Karpas-422 (cell line): Measurements from ENCODE around the gene MGMT. TPM values are rescaled to one million over a fixed set of nuclear protein-coding genes. Genes with fewer than 3 reads are reported as not detected.

Experiments used
- DNase-seq: peaks from one replicate; pipeline ENCODE4 v3.0.0-alpha.2; 2015
- H2AFZ ChIP-seq: fragments of 200-600 bp; sonication (generic); 2 replicates; pipeline ENCODE4 v1.6.1; 2014; ENCODE audit warnings: antibody characterized with exemption, low read length, mixed read lengths
- H3K27ac ChIP-seq: fragments of 200-600 bp; sonication (generic); 2 replicates; pipeline ENCODE4 v1.5.1; 2014; ENCODE audit warnings: mild to moderate bottlenecking, low read length, moderate library complexity
- H3K27me3 ChIP-seq: fragments of 200-600 bp; sonication (generic); 2 replicates; pipeline ENCODE4 v1.6.1; 2014; ENCODE audit warnings: low read length, mixed read lengths
- H3K36me3 ChIP-seq: fragments of 200-600 bp; sonication (generic); 2 replicates; pipeline ENCODE4 v1.6.1; 2014; ENCODE audit warnings: low read length, mixed read lengths; ENCODE audit not compliant: insufficient read depth
- H3K4me1 ChIP-seq: fragments of 200-600 bp; sonication (generic); 2 replicates; pipeline ENCODE4 v1.6.1; 2014; ENCODE audit warnings: mild to moderate bottlenecking, low read length, mixed read lengths
- H3K4me2 ChIP-seq: fragments of 200-600 bp; sonication (generic); 2 replicates; pipeline ENCODE4 v1.6.1; 2014; ENCODE audit warnings: low read length, low read depth, mild to moderate bottlenecking; ENCODE audit not compliant: poor library complexity, severe bottlenecking
- H3K4me3 ChIP-seq: fragments of 200-600 bp; sonication (generic); 2 replicates; pipeline ENCODE4 v1.5.1; 2014; ENCODE audit warnings: mild to moderate bottlenecking, antibody characterized with exemption, low read length, mixed read lengths
- H3K79me2 ChIP-seq: fragments of 200-600 bp; sonication (generic); 2 replicates; pipeline ENCODE4 v1.6.1; 2014; ENCODE audit warnings: mild to moderate bottlenecking, low read length, mixed read lengths
- H3K9ac ChIP-seq: fragments of 200-600 bp; sonication (generic); 2 replicates; pipeline ENCODE4 v1.6.0; 2014; ENCODE audit warnings: low read length
- H3K9me2 ChIP-seq: fragments of 200-600 bp; sonication (generic), shearing (Covaris generic); replicated peaks from 2 replicates; pipeline ENCODE4 v1.6.0; 2014; ENCODE audit warnings: mild to moderate bottlenecking, low read length, moderate library complexity; ENCODE audit not compliant: insufficient read depth
- H3K9me3 ChIP-seq: fragments of 300-700, 200-600 bp; sonication (generic); 2 replicates; pipeline ENCODE4 v1.6.1; 2014; ENCODE audit warnings: low read length, mixed read lengths
- H4K20me1 ChIP-seq: fragments of 200-600 bp; sonication (generic); 2 replicates; pipeline ENCODE4 v1.6.1; 2014; ENCODE audit warnings: mild to moderate bottlenecking, antibody characterized with exemption, low read length, low read depth; ENCODE audit not compliant: insufficient read depth
- total RNA-seq: library from RNA; depleted of rRNA; stranded (reverse); fragments of >200 nt; shearing (Covaris generic); gene quantifications from 2 replicates; pipeline ENCODE4 v1.2.3, GENCODE V29; 2014; ENCODE audit warnings: low replicate concordance

MGMT gene
- total RNA-seq, 1 experiment from 2014 or later: 22.5 TPM

- Histone ChIP-seq H3K27me3 (no peaks in the 10 kb centered on the region), H4K20me1 (no peaks in the 10 kb centered on the region), H3K4me1 (no peaks in the 10 kb centered on the region), H3K79me2 (no peaks in the 10 kb centered on the region), H3K9me3 (peaks cover 9% of the 10 kb centered on the region; the same call in 1 of the 2 replicates), H3K4me3 (no peak overlapping the region), H3K27ac (no peak overlapping the region), H3K4me2 (no peak overlapping the region), H3K36me3 (no peaks in the 10 kb centered on the region), H2AFZ (no peak overlapping the region), H3K9me2 (no peaks in the 10 kb centered on the region), H3K9ac (no peak overlapping the region)
- DNase-seq: no peak
Observed at GRCh38 chr10:129689671-129690071, 222.6 kb downstream of the MGMT start.

GRCh38 chr10:129690248-129691070, 223.4 kb downstream of the MGMT start:
- Histone ChIP-seq H3K27ac (no peak overlapping the region), H2AFZ (no peak overlapping the region)

GRCh38 chr10:129692695-129693094, 225.7 kb downstream of the MGMT start:
- Histone ChIP-seq H3K4me2 (no peak overlapping the region), H3K9me3 (peaks cover 14% of the 10 kb centered on the region; the same call in 1 of the 2 replicates), H3K27ac (no peak overlapping the region), H3K4me1 (no peaks in the 10 kb centered on the region), H3K79me2 (no peaks in the 10 kb centered on the region), H3K36me3 (no peaks in the 10 kb centered on the region), H3K9ac (no peak overlapping the region), H3K9me2 (no peaks in the 10 kb centered on the region), H4K20me1 (no peaks in the 10 kb centered on the region), H3K27me3 (no peaks in the 10 kb centered on the region), H3K4me3 (no peak overlapping the region), H2AFZ (no peak overlapping the region)
- no peak for DNase-seq

More at GRCh38 chr10:129690248-129691070, 223.4 kb downstream of the MGMT start:
- no peaks in the 10 kb centered on the region for H3K4me1 ChIP-seq
- no peaks in the 10 kb centered on the region for H3K79me2 ChIP-seq
- H3K27me3 ChIP-seq: no peaks in the 10 kb centered on the region
- H4K20me1 ChIP-seq: no peaks in the 10 kb centered on the region
- H3K36me3 ChIP-seq: no peaks in the 10 kb centered on the region
- no peak overlapping the region for H3K4me3 ChIP-seq
- H3K9me2 ChIP-seq: no peaks in the 10 kb centered on the region
- H3K9ac ChIP-seq: no peak overlapping the region
- DNase-seq: no peak
- no peak overlapping the region for H3K4me2 ChIP-seq
- peaks cover 9% of the 10 kb centered on the region; the same call in 1 of the 2 replicates for H3K9me3 ChIP-seq

GRCh38 chr10:129693382-129693781, 226.3 kb downstream of the MGMT start:
- no peaks in the 10 kb centered on the region for H3K79me2 ChIP-seq
- H3K27ac ChIP-seq: no peak overlapping the region

GRCh38 chr10:129694184-129694583, 227.1 kb downstream of the MGMT start:
- DNase-seq: no peak
- Histone ChIP-seq H2AFZ (no peak overlapping the region), H3K9ac (no peak overlapping the region), H3K9me2 (no peaks in the 10 kb centered on the region), H3K4me1 (no peaks in the 10 kb centered on the region), H3K27ac (no peak overlapping the region), H4K20me1 (no peaks in the 10 kb centered on the region), H3K79me2 (no peaks in the 10 kb centered on the region), H3K4me3 (no peak overlapping the region), H3K9me3 (peaks cover 20% of the 10 kb centered on the region), H3K4me2 (no peak overlapping the region), H3K27me3 (no peaks in the 10 kb centered on the region), H3K36me3 (no peaks in the 10 kb centered on the region)

More at GRCh38 chr10:129693382-129693781, 226.3 kb downstream of the MGMT start:
- Histone ChIP-seq H3K36me3 (no peaks in the 10 kb centered on the region), H3K4me1 (no peaks in the 10 kb centered on the region), H3K27me3 (no peaks in the 10 kb centered on the region), H4K20me1 (no peaks in the 10 kb centered on the region), H3K9me2 (no peaks in the 10 kb centered on the region), H3K4me3 (no peak overlapping the region), H3K9me3 (peaks cover 18% of the 10 kb centered on the region), H3K9ac (no peak overlapping the region), H2AFZ (no peak overlapping the region), H3K4me2 (no peak overlapping the region)
- DNase-seq: no peak

- no peaks in the 10 kb centered on the region for H3K4me1 ChIP-seq
- no peak overlapping the region for H3K4me2 ChIP-seq
- no peak overlapping the region for H3K9ac ChIP-seq
- peaks cover 23% of the 10 kb centered on the region for H3K9me3 ChIP-seq
- no peaks in the 10 kb centered on the region for H3K79me2 ChIP-seq
- no peak overlapping the region for H2AFZ ChIP-seq
- H3K36me3 ChIP-seq: no peaks in the 10 kb centered on the region
- H4K20me1 ChIP-seq: no peaks in the 10 kb centered on the region
- H3K27ac ChIP-seq: no peak overlapping the region
- H3K27me3 ChIP-seq: no peaks in the 10 kb centered on the region
- no peak overlapping the region for H3K4me3 ChIP-seq
- no peak for DNase-seq
- no peaks in the 10 kb centered on the region for H3K9me2 ChIP-seq
Observed at GRCh38 chr10:129694691-129695243, 227.7 kb downstream of the MGMT start.

- no peaks in the 10 kb centered on the region for H3K79me2 ChIP-seq
- H3K9me2 ChIP-seq: no peaks in the 10 kb centered on the region
- no peak overlapping the region for H3K9ac ChIP-seq
- H2AFZ ChIP-seq: no peak overlapping the region
- no peaks in the 10 kb centered on the region for H3K27me3 ChIP-seq
- no peak overlapping the region for H3K4me2 ChIP-seq
- H3K4me3 ChIP-seq: no peak overlapping the region
- peaks cover 29% of the 10 kb centered on the region for H3K9me3 ChIP-seq
- no peaks in the 10 kb centered on the region for H3K36me3 ChIP-seq
- H3K4me1 ChIP-seq: no peaks in the 10 kb centered on the region
- DNase-seq: no peak
- no peak overlapping the region for H3K27ac ChIP-seq
- H4K20me1 ChIP-seq: no peaks in the 10 kb centered on the region
Observed at GRCh38 chr10:129695671-129696070, 228.6 kb downstream of the MGMT start.

- no peak for DNase-seq
Observed at GRCh38 chr10:129696636-129697035, 229.6 kb downstream of the MGMT start.

More at GRCh38 chr10:129696636-129697035, 229.6 kb downstream of the MGMT start:
- Histone ChIP-seq H3K36me3 (no peaks in the 10 kb centered on the region), H3K4me1 (no peaks in the 10 kb centered on the region), H3K9me3 (peaks cover 32% of the 10 kb centered on the region), H3K9me2 (no peaks in the 10 kb centered on the region), H3K27me3 (no peaks in the 10 kb centered on the region), H4K20me1 (no peaks in the 10 kb centered on the region), H3K27ac (no peak overlapping the region), H3K79me2 (no peaks in the 10 kb centered on the region), H3K4me2 (no peak overlapping the region), H3K4me3 (no peak overlapping the region), H3K9ac (no peak overlapping the region), H2AFZ (no peak overlapping the region)
